Keratinocyte (primary cell): ENCODE measurements around the gene APPL1. TPM values are rescaled to one million over a fixed set of nuclear protein-coding genes. Genes with fewer than 3 reads are reported as not detected.

Experiments
- DNase-seq: peaks from one replicate; pipeline ENCODE4 v3.0.0-alpha.2; 2011; ENCODE audit warnings: low read depth, missing footprints, low spot score
- FAIRE-seq: peaks from 2 replicates; lab custom pipeline; 2011; peaks lifted over from hg19 to GRCh38; lab: Jason Lieb, UNC
- H2AFZ ChIP-seq: 2 replicates; pipeline ENCODE4 v1.6.0; 2012; ENCODE audit warnings: low read length, control low read depth, inconsistent platforms; ENCODE audit not compliant: control insufficient read depth
- H3K27ac ChIP-seq: 2 replicates; pipeline ENCODE4 v1.5.1; 2011; ENCODE audit warnings: low read length; ENCODE audit not compliant: control insufficient read depth, insufficient read depth
- H3K27me3 ChIP-seq: 3 replicates; pipeline ENCODE4 v1.6.0; 2011; ENCODE audit warnings: low read length; ENCODE audit not compliant: control insufficient read depth, insufficient read depth; ENCODE audit errors: extremely low read depth
- H3K36me3 ChIP-seq, 2 experiments: 2 replicates in 1 of 2; 3 replicates in 1 of 2; pipeline ENCODE4 v1.5.1; 2011; ENCODE audit warnings: low read length in 2 of 2, mild to moderate bottlenecking in 1 of 2; ENCODE audit not compliant: control insufficient read depth in 2 of 2, insufficient read depth in 2 of 2; ENCODE audit errors: extremely low read depth in 1 of 2
- H3K4me1 ChIP-seq: 3 replicates; pipeline ENCODE4 v1.5.1; 2011; ENCODE audit warnings: low read length; ENCODE audit not compliant: control insufficient read depth, insufficient read depth; ENCODE audit errors: extremely low read depth
- H3K4me2 ChIP-seq: 3 replicates; pipeline ENCODE4 v1.6.0; 2011; ENCODE audit warnings: low read depth, low read length; ENCODE audit not compliant: control insufficient read depth, insufficient read depth; ENCODE audit errors: extremely low read depth
- H3K4me3 ChIP-seq, 3 experiments: fragments of 200-600 bp in 1 of 3; sonication (generic) in 1 of 3; 2 replicates in 2 of 3; 3 replicates in 1 of 3; pipeline ENCODE4 v1.5.1; 2011 to 2016; ENCODE audit warnings: low read length in 3 of 3, mild to moderate bottlenecking in 3 of 3, control low read depth in 2 of 3, inconsistent platforms in 1 of 3, low read depth in 1 of 3, mixed read lengths in 1 of 3, mixed run types in 1 of 3, moderate library complexity in 1 of 3; ENCODE audit not compliant: control insufficient read depth in 2 of 3, insufficient read depth in 2 of 3; ENCODE audit errors: extremely low read depth in 1 of 3
- H3K79me2 ChIP-seq: 2 replicates; pipeline ENCODE4 v1.6.0; 2012; ENCODE audit warnings: low read length; ENCODE audit not compliant: control insufficient read depth, insufficient read depth
- H3K9ac ChIP-seq: 3 replicates; pipeline ENCODE4 v1.6.0; 2011; ENCODE audit warnings: low read length; ENCODE audit not compliant: control insufficient read depth, insufficient read depth; ENCODE audit errors: extremely low read depth
- H3K9me1 ChIP-seq: 3 replicates; pipeline ENCODE4 v1.6.0; 2011; ENCODE audit warnings: low read length; ENCODE audit not compliant: control insufficient read depth, insufficient read depth; ENCODE audit errors: extremely low read depth
- H3K9me3 ChIP-seq: 2 replicates; pipeline ENCODE4 v1.5.1; 2012; ENCODE audit warnings: low read depth, low read length; ENCODE audit not compliant: control insufficient read depth
- H4K20me1 ChIP-seq: 3 replicates; pipeline ENCODE4 v1.6.0; 2011; ENCODE audit warnings: low read length; ENCODE audit not compliant: control insufficient read depth, insufficient read depth; ENCODE audit errors: extremely low read depth
- CTCF ChIP-seq, 3 experiments: IDR thresholded peaks in 1 of 3; conservative IDR thresholded peaks in 1 of 3; optimal IDR thresholded peaks in 1 of 3; 2 replicates in 2 of 3; 3 replicates in 1 of 3; pipeline versions ENCODE3 to v1.5.1; 2011; ENCODE audit warnings: low read length in 3 of 3, mild to moderate bottlenecking in 3 of 3, moderate library complexity in 2 of 3, control low read depth in 1 of 3, inconsistent platforms in 1 of 3; ENCODE audit not compliant: insufficient read depth in 2 of 3; ENCODE audit errors: extremely low read depth in 1 of 3
- EZH2 ChIP-seq: IDR thresholded peaks from one replicate; pipeline ENCODE4 v1.6.1; 2012; ENCODE audit warnings: inconsistent platforms, mild to moderate bottlenecking, low read length, moderate library complexity
- dilution Hi-C: fragments of 300-500 bp; cut with MboI; formaldehyde crosslinking; loops from one replicate; pipeline ENCODE4 v1.7.0; 2020; ENCODE audit warnings: low sequenced_read_pairs; ENCODE audit not compliant: extremely low pct_ligation_motif_present
- polyA plus RNA-seq, 5 experiments: library from polyadenylated mRNA; depleted of rRNA in 3 of 5; stranded (reverse) in 3 of 5; stranded (forward) in 1 of 5; unstranded in 1 of 5; fragments of >200 nt; gene quantifications; 1 replicate in 1 of 5; 2 replicates in 3 of 5; 3 replicates in 1 of 5; pipeline versions ENCODE4 v1.2.1 to v1.2.3, GENCODE V29; 2011 to 2012; ENCODE audit warnings: missing spikeins in 2 of 5, low read depth in 1 of 5, low replicate concordance in 1 of 5

The APPL1 gene
- polyA plus RNA-seq, 1 donor (not counting 4 experiments of a cell fraction or from before 2014, with no cell fraction given), result 25.6 TPM

- H3K9me3 ChIP-seq, result no peaks in the 10 kb centered on the region
- dilution Hi-C loops, result no loop called here
- no peak overlapping the region for H3K4me2 ChIP-seq
- no peak overlapping the region for H3K27ac ChIP-seq
- FAIRE-seq (no peak), DNase-seq (no peak)
- no peaks in the 10 kb centered on the region for H3K79me2 ChIP-seq
- no peak overlapping the region for H3K4me3 ChIP-seq
- H3K27me3 ChIP-seq, result no peaks in the 10 kb centered on the region
- H2AFZ ChIP-seq, result no peak overlapping the region
- H3K4me1 ChIP-seq, result no peaks in the 10 kb centered on the region
- H4K20me1 ChIP-seq, result no peaks in the 10 kb centered on the region
- no peaks in the 10 kb centered on the region for H3K36me3 ChIP-seq
- TF ChIP-seq EZH2 (no peak), CTCF (optimal IDR thresholded peaks at IDR 0.05 in 1 of 3, IDR thresholded peaks at IDR 0.05 in 1 of 3, conservative IDR thresholded peaks at IDR 0.05 in 1 of 3; ENCODE audit: extremely low read depth in 1 of 3, insufficient read depth in 2 of 3, low read length in 3 of 3) (no peak)
- no peaks in the 10 kb centered on the region for H3K9me1 ChIP-seq
- H3K9ac ChIP-seq, result no peak overlapping the region
These were observed 82.3 kb downstream of the APPL1 start for GRCh38 chr3:57309769-57310360.

GRCh38 chr3:57314204-57314603 is 86.7 kb downstream of the APPL1 start:
- no peaks in the 10 kb centered on the region for H4K20me1 ChIP-seq
- no peak overlapping the region for H3K4me3 ChIP-seq
- H3K9me1 ChIP-seq, result no peaks in the 10 kb centered on the region
- DNase-seq (no peak), FAIRE-seq (no peak)
- H3K27me3 ChIP-seq, result no peaks in the 10 kb centered on the region
- no peaks in the 10 kb centered on the region for H3K79me2 ChIP-seq
- no peaks in the 10 kb centered on the region for H3K9me3 ChIP-seq
- no peak overlapping the region for H3K9ac ChIP-seq
- H3K36me3 ChIP-seq, result no peaks in the 10 kb centered on the region
- no peaks in the 10 kb centered on the region for H3K4me1 ChIP-seq
- dilution Hi-C loops, result no loop called here
- no peak overlapping the region for H2AFZ ChIP-seq
- H3K4me2 ChIP-seq, result no peak overlapping the region
- TF ChIP-seq EZH2 (no peak), CTCF (optimal IDR thresholded peaks at IDR 0.05 in 1 of 3, IDR thresholded peaks at IDR 0.05 in 1 of 3, conservative IDR thresholded peaks at IDR 0.05 in 1 of 3; ENCODE audit: extremely low read depth in 1 of 3, insufficient read depth in 2 of 3, low read length in 3 of 3) (no peak)
- H3K27ac ChIP-seq, result no peak overlapping the region

Other genes starting within 250 kb of the APPL1 start
- gene SPATA12, start 167.1 kb upstream of the APPL1 start, polyA plus RNA-seq, result 0.08 to 0.09 TPM (median 0.08 TPM) in 3 replicates
- 1.4 to 1.7 TPM (median 1.6 TPM) in 3 replicates for gene IL17RD, start 62.4 kb upstream of the APPL1 start, polyA plus RNA-seq
- 0.12 to 0.29 TPM (median 0.28 TPM) in 3 replicates for gene HESX1, start 27.8 kb upstream of the APPL1 start, polyA plus RNA-seq
- not detected in 3 replicates for gene ASB14, start 65.0 kb downstream of the APPL1 start, polyA plus RNA-seq